Measurements from ENCODE around the gene PDK4. TPM values are rescaled to one million over a fixed set of nuclear protein-coding genes. Genes with fewer than 3 reads are reported as not detected.

PDK4 gene
- total and polyA plus RNA-seq, 3 donors from 2014 or later, result 24.9 to 32.8 (median 29.6) TPM

DNA sequence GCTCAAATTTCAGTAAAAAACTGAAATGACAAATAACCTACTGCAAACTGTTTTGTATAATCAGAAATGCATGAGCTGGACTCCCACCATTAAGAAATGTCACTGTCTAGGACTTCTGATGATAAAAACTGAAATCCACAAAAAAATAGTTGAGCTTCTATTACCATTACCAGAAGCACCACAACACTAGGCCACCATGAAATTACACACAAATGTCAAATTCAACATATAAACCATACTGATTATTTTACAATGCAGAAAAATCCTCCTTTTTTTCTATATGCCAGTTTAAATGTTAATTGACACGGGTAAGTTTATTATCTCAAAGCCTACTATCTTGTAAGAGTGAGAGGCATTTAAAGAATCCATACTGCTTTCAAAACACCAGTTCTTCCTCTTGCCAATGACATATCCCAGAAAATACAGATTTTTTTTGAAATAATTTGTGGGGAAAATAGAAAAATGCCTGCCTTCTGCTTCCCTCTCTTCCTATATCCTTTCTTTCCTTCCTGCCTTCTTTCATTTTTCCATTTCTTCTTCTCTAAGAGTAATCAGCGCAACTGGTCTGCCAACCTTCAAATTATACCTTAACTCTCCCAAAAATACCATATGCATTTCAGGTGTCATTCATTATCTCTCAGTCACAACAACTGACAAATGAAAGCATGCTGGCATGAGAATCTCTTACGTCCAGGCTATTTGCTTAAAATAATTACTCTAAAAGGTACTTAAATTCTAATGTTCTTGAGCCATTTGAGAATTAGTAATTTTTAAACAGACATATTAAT is 12.3 kb downstream of the PDK4 start:
- H3K4me1 ChIP-seq, result no peaks in the 10 kb centered on the region
- 52 to 54% methylated on average over 3 of the region's 3 CpGs for WGBS, 2 donors
- H3K27ac ChIP-seq, result no peak overlapping the region
- H3K27me3 ChIP-seq, result no peaks in the 10 kb centered on the region
- H3K9me3 ChIP-seq, result no peaks in the 10 kb centered on the region
- no peak for DNase-seq
- no peak overlapping the region for H3K4me3 ChIP-seq
- no peaks in the 10 kb centered on the region for H3K36me3 ChIP-seq (ENCODE audit: low read depth, missing control alignments)
- intact Hi-C loops (cut with DNase I; ENCODE audit: low total_unique reads), result no loop called here
- TF ChIP-seq POLR2A (IDR thresholded peaks at IDR 0.05), result no peak
- TF ChIP-seq, protein P1, sequence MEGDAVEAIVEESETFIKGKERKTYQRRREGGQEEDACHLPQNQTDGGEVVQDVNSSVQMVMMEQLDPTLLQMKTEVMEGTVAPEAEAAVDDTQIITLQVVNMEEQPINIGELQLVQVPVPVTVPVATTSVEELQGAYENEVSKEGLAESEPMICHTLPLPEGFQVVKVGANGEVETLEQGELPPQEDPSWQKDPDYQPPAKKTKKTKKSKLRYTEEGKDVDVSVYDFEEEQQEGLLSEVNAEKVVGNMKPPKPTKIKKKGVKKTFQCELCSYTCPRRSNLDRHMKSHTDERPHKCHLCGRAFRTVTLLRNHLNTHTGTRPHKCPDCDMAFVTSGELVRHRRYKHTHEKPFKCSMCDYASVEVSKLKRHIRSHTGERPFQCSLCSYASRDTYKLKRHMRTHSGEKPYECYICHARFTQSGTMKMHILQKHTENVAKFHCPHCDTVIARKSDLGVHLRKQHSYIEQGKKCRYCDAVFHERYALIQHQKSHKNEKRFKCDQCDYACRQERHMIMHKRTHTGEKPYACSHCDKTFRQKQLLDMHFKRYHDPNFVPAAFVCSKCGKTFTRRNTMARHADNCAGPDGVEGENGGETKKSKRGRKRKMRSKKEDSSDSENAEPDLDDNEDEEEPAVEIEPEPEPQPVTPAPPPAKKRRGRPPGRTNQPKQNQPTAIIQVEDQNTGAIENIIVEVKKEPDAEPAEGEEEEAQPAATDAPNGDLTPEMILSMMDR (IDR thresholded peaks at IDR 0.05), result no peak

DNA sequence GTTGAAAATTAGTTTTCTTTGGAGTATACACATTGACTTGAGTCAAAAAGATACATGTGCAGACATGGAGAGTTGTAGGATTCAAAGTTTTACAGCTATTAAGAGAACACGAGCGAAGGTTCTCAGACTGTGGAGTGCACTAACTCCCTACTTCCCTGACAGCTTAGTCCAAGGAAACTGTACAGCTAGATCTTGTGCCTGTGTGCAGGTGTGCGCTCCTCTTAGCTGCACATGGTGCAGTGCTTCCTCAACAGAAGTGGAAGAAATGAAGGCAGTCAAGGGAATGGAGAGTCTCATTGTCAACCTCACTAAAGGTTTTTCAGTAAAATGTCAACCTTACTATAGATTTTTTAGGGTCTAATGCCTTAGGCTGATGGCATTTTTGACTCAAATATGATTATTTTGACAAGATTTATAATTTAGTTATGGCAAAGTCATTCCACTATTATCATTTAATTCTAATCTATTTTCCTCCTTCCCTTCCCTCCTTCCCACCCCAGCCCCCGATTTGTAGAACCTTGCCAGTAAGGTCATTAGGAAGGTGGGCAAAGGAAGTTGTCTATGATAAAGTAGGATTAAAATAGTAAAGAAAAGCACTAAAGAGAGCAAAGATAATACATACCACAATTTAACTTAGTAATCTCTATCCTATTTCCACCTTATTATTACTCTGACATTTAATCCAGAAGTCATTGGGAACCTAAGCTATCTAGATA is 13.6 kb downstream of the PDK4 start:
- intact Hi-C loops (cut with DNase I; ENCODE audit: low total_unique reads), result no loop called here
- H3K9me3 ChIP-seq, result no peaks in the 10 kb centered on the region
- no peak overlapping the region for H3K27ac ChIP-seq
- 92 to 94% methylated on average over 4 of the region's 4 CpGs for WGBS, 2 donors
- H3K27me3 ChIP-seq, result no peaks in the 10 kb centered on the region
- no peaks in the 10 kb centered on the region for H3K4me1 ChIP-seq
- TF ChIP-seq, protein P1 (IDR thresholded peaks at IDR 0.05), result no peak
- TF ChIP-seq POLR2A (IDR thresholded peaks at IDR 0.05), result no peak
- H3K36me3 ChIP-seq (ENCODE audit: low read depth, missing control alignments), result no peaks in the 10 kb centered on the region
- H3K4me3 ChIP-seq, result no peak overlapping the region
- DNase-seq, result no peak

DNA sequence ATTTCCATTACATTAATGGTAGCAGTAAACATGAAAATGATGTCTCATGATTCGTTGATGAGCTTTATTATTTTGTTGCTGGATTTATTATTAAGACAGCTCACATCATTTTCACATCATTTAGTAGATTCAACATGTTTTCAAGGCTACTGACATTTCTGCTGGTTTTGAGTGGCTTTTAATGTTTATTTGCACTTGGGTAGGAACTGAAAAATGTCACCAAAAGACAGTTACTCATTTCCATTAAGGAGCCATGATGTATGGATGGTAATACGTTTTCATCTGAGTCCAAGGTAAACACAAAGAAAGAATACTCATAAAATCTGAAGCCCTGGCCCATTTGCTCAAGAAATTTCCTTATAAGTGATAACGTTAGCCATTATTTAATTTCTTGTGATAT is 14.8 kb downstream of the PDK4 start:
- no peaks in the 10 kb centered on the region for H3K4me1 ChIP-seq
- no peaks in the 10 kb centered on the region for H3K9me3 ChIP-seq
- no peak for TF ChIP-seq POLR2A (IDR thresholded peaks at IDR 0.05)
- TF ChIP-seq, protein P1 (IDR thresholded peaks at IDR 0.05), result no peak
- DNase-seq, result no peak
- no peaks in the 10 kb centered on the region for H3K27me3 ChIP-seq
- intact Hi-C loops (cut with DNase I; ENCODE audit: low total_unique reads), result no loop called here
- H3K4me3 ChIP-seq, result no peak overlapping the region
- 47 to 85% methylated on average over 3 of the region's 3 CpGs for WGBS, 2 donors
- H3K27ac ChIP-seq, result no peak overlapping the region
- H3K36me3 ChIP-seq (ENCODE audit: low read depth, missing control alignments), result no peaks in the 10 kb centered on the region

DNA sequence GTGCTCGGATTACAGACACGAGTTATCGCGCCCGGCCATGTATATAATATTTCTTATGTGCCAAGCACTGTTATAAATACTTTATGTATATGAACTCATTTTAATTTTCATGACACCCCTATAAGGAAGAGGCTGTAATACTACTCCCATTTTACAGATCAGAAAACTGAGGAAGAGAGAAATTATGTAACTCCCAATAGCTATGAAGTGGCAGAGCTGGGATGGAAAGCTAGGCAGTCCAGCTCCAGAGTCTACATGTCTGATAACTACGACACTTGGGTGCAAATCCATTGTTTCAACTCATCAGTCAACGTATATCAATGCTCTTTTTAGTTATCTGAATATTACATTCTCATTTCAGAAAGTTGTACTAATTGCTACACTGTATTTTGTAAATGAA is 17.0 kb downstream of the PDK4 start:
- no peak for DNase-seq
- intact Hi-C loops (cut with DNase I; ENCODE audit: low total_unique reads), result no loop called here
- Histone ChIP-seq H3K9me3 (no peaks in the 10 kb centered on the region), H3K27me3 (no peaks in the 10 kb centered on the region), H3K36me3 (ENCODE audit: low read depth, missing control alignments) (no peaks in the 10 kb centered on the region), H3K27ac (no peak overlapping the region), H3K4me1 (no peaks in the 10 kb centered on the region), H3K4me3 (no peak overlapping the region)
- TF ChIP-seq, protein P1 (IDR thresholded peaks at IDR 0.05), result no peak
- TF ChIP-seq POLR2A (IDR thresholded peaks at IDR 0.05), result no peak
- 87 to 93% methylated on average over 7 of the region's 7 CpGs for WGBS, 2 donors
